NB4 (cell line): ENCODE data around the gene RPL10A.
"Not testable (repeated sequence)": the region's sequence is repeated elsewhere in the genome, so short reads cannot be mapped to it uniquely, and the experiment has no call there.

Experiments used
- DNase-seq: peaks from one replicate; pipeline ENCODE4 v3.0.0; 2010; ENCODE audit warnings: low read depth
- H3K4me3 ChIP-seq: one replicate; pipeline ENCODE4 v1.5.1; 2011; ENCODE audit warnings: mild to moderate bottlenecking, low read depth, low read length, moderate library complexity
- MYC ChIP-seq: IDR thresholded peaks from 2 replicates; pipeline ENCODE4 v1.6.1; 2011; ENCODE audit warnings: low read depth, low read length
- POLR2A ChIP-seq: IDR thresholded peaks from 2 replicates; pipeline ENCODE4 v1.6.1; 2011; ENCODE audit warnings: mild to moderate bottlenecking; ENCODE audit not compliant: insufficient read length; ENCODE audit errors: extremely low read depth
- TF ChIP-seq, protein P1 (sequence below): IDR thresholded peaks from one replicate; pipeline ENCODE4 v1.5.1; 2012; ENCODE audit warnings: low read depth, low read length
- TF ChIP-seq, protein P2 (sequence below): IDR thresholded peaks from 2 replicates; pipeline ENCODE4 v1.6.1; 2011; ENCODE audit warnings: low read depth, low read length

RPL10A gene

DNA sequence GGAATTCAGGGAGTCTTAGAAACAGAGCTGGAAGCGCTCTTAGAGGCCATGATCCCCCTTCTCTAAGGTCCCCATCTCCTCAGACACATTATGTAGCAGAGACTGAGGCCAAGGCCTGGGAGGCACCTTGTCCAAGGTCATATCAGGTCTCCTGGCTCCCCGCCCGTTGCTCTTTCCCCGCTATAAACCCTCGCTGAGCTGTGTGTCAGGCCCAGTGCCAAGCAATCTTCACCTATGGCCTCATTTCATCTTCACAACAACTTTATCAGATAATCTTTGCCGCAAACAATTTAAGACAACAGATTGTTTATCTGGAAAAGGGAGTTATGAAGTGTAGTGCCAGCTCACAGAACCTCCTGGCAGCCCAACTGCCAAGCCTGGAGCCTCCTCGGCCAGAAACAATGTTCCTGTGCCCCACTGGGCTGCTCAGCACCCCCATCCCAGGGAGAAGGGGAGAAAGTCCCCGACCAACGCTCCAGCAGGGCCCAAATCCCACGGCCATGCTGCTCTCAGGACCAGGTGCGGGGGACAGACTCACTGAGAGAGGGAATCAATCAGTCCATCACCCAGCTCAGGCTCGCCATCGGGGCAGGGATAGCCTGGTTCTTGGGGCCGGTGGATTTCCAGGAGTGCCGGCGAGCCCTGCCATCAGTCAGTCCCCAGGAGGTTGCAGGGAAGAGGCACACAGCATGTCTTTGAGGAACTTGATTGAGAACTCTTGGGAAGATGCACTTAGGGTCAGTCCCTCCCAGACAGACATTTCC is 32.9 kb upstream of the RPL10A start:
- TF ChIP-seq, protein P1, sequence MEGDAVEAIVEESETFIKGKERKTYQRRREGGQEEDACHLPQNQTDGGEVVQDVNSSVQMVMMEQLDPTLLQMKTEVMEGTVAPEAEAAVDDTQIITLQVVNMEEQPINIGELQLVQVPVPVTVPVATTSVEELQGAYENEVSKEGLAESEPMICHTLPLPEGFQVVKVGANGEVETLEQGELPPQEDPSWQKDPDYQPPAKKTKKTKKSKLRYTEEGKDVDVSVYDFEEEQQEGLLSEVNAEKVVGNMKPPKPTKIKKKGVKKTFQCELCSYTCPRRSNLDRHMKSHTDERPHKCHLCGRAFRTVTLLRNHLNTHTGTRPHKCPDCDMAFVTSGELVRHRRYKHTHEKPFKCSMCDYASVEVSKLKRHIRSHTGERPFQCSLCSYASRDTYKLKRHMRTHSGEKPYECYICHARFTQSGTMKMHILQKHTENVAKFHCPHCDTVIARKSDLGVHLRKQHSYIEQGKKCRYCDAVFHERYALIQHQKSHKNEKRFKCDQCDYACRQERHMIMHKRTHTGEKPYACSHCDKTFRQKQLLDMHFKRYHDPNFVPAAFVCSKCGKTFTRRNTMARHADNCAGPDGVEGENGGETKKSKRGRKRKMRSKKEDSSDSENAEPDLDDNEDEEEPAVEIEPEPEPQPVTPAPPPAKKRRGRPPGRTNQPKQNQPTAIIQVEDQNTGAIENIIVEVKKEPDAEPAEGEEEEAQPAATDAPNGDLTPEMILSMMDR = no peak
- TF ChIP-seq, protein P2, sequence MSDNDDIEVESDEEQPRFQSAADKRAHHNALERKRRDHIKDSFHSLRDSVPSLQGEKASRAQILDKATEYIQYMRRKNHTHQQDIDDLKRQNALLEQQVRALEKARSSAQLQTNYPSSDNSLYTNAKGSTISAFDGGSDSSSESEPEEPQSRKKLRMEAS = no peak
- TF ChIP-seq POLR2A = no peak
- no peak for TF ChIP-seq MYC
- DNase-seq = no peak
- no peak overlapping the region for H3K4me3 ChIP-seq

DNA sequence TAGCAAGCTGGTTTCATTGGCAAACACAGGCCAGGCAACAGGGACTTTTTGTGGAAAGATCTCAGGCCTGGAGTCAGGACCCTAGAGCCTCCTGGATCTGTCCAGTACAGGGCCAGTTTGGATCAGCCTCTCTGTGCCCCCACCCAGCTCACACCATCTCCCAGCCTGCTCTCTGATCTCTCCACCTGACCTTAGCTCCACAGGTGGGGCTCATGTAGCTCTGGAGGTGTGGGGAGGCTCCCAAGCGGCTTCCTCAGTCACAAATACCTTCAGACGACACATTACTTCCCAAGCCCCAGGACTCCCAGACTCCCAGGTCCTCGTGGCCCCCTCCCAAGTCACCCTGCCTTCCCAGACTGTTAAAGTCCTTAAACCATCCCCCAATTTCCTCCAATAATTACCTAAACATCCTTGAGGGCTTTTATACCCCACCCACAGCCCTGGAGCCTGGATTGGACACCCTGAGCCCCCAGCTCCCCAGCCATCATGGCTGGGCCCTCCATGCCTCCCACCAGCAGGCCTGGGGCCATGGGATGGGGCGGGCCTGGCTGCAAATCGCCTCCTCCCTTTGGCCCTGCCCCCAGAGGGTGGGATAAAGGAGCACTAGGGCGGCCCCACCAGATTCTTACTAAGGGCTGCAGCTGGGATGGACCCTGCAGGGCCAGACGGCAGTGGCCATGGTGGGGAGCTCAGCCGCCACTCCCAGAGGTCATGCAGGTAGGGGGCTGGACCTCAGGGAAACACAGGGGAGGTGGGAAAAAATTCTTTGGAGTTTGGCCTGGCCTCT is 31.9 kb upstream of the RPL10A start:
- H3K4me3 ChIP-seq = no peak overlapping the region
- DNase-seq = no peak
- TF ChIP-seq POLR2A (no peak), MYC (no peak)
- TF ChIP-seq, protein P2 = no peak

GRCh38 chr6:35438378-35439065 is 29.7 kb upstream of the RPL10A start:
- not testable (repeated sequence) for DNase-seq, H3K4me3 ChIP-seq

GRCh38 chr6:35439308-35439707 is 28.9 kb upstream of the RPL10A start:
- DNase-seq = no peak
- TF ChIP-seq, protein P1 = no peak
- TF ChIP-seq MYC (no peak), POLR2A (no peak)
- TF ChIP-seq, protein P2 = no peak
- no peak overlapping the region for H3K4me3 ChIP-seq

- no peak for DNase-seq
- TF ChIP-seq, protein P2 = no peak
- TF ChIP-seq, protein P1 = no peak
- TF ChIP-seq POLR2A (no peak), MYC (no peak)
Measured at GRCh38 chr6:35441205-35441604, 27.0 kb upstream of the RPL10A start.

DNA sequence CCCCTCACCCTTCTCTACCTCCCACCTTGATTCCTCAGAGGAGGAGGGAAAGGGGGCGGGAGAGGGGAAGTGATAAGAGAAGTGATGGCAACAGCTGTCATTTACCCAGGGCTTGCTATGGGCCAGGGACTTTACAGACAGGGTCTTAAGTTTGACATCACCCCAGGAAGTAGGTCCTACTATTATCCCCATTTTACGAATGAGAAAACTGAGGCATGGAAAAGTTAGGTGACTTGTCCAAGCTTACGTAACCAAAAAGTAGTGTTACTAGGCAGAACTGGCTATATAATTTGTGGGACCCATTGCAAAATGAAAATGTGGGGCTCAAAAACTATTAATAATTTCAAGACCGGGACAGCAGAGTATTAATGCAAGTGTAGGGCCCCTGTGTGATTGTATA is 26.6 kb upstream of the RPL10A start:
- H3K4me3 ChIP-seq = no peak overlapping the region
- DNase-seq = no peak
- TF ChIP-seq MYC = no peak
- no peak for TF ChIP-seq POLR2A
- TF ChIP-seq, protein P1 = no peak
- TF ChIP-seq, protein P2 = no peak

More at GRCh38 chr6:35441205-35441604, 27.0 kb upstream of the RPL10A start:
- no peak overlapping the region for H3K4me3 ChIP-seq
